IPS-15b (cell line): ENCODE measurements around the gene CCT7.
"Not testable (repeated sequence)": the region's sequence is repeated elsewhere in the genome, so short reads cannot be mapped to it uniquely, and the experiment has no call there.

Experiments
- H3K27me3 ChIP-seq: one replicate; pipeline ENCODE4 v1.6.1; 2013; ENCODE audit warnings: low read length; ENCODE audit not compliant: control insufficient read depth, insufficient read depth
- H3K36me3 ChIP-seq: one replicate; pipeline ENCODE4 v1.6.1; 2013; ENCODE audit warnings: low read length; ENCODE audit not compliant: control insufficient read depth, insufficient read depth
- H3K4me1 ChIP-seq: one replicate; pipeline ENCODE4 v1.6.1; 2013; ENCODE audit warnings: mild to moderate bottlenecking, low read length; ENCODE audit not compliant: control insufficient read depth, insufficient read depth
- H3K4me3 ChIP-seq: one replicate; pipeline ENCODE4 v1.5.1; 2013; ENCODE audit warnings: low read depth, low read length
- H3K9ac ChIP-seq: one replicate; pipeline ENCODE4 v1.6.1; 2013; ENCODE audit warnings: low read depth, mild to moderate bottlenecking, low read length
- H3K9me3 ChIP-seq: one replicate; pipeline ENCODE4 v1.6.1; 2013; ENCODE audit warnings: mild to moderate bottlenecking, low read length; ENCODE audit not compliant: control insufficient read depth, insufficient read depth

Gene CCT7

GRCh38 chr2:73233932-73234832 is at the start of gene CCT7:
CCT7 (plus strand) TSS chr2:73234308; CDS start chr2:73234379, 71 bp downstream.
- peaks cover 3% of the 10 kb centered on the region for H3K27me3 ChIP-seq
- H3K4me3 ChIP-seq: peak within 1 kb of the TSS; percentile 99
- no peaks in the 10 kb centered on the region for H3K36me3 ChIP-seq
- peaks cover 11% of the 10 kb centered on the region for H3K4me1 ChIP-seq
- peak within 1 kb of the TSS; percentile 99 for H3K9ac ChIP-seq
- no peaks in the 10 kb centered on the region for H3K9me3 ChIP-seq

GRCh38 chr2:73185965-73186364 is 48.1 kb upstream of the CCT7 start:
- no peak overlapping the region for H3K9ac ChIP-seq
- H3K9me3 ChIP-seq: no peaks in the 10 kb centered on the region
- no peak overlapping the region for H3K4me3 ChIP-seq
- H3K36me3 ChIP-seq: no peaks in the 10 kb centered on the region
- H3K27me3 ChIP-seq: peaks cover 13% of the 10 kb centered on the region
- no peaks in the 10 kb centered on the region for H3K4me1 ChIP-seq

- no peaks in the 10 kb centered on the region for H3K36me3 ChIP-seq
- H3K27me3 ChIP-seq: peaks cover 13% of the 10 kb centered on the region
- H3K4me3 ChIP-seq: no peak overlapping the region
- peaks cover 4% of the 10 kb centered on the region for H3K4me1 ChIP-seq
- no peak overlapping the region for H3K9ac ChIP-seq
- H3K9me3 ChIP-seq: no peaks in the 10 kb centered on the region
Measured at GRCh38 chr2:73187549-73187948, 46.6 kb upstream of the CCT7 start.

- Histone ChIP-seq H3K9me3 (no peaks in the 10 kb centered on the region), H3K36me3 (no peaks in the 10 kb centered on the region), H3K4me1 (no peaks in the 10 kb centered on the region), H3K27me3 (peaks cover 14% of the 10 kb centered on the region), H3K4me3 (no peak overlapping the region), H3K9ac (no peak overlapping the region)
Measured at GRCh38 chr2:73197579-73197978, 36.5 kb upstream of the CCT7 start.

GRCh38 chr2:73200281-73200680 is 33.8 kb upstream of the CCT7 start:
- H3K9me3 ChIP-seq, H3K4me1 ChIP-seq, H3K4me3 ChIP-seq, H3K36me3 ChIP-seq, H3K9ac ChIP-seq: not testable (repeated sequence)
- H3K27me3 ChIP-seq: peaks cover 33% of the 10 kb centered on the region

- Histone ChIP-seq H3K9ac (no peak within 1 kb of the TSS), H3K9me3 (no peaks in the 10 kb centered on the region), H3K27me3 (peaks cover 35% of the 10 kb centered on the region), H3K4me1 (no peaks in the 10 kb centered on the region), H3K36me3 (no peaks in the 10 kb centered on the region), H3K4me3 (peak within 1 kb of the TSS; percentile 63)
Measured at GRCh38 chr2:73202156-73203054, 31.7 kb upstream of the CCT7 start, which contains the start of gene NOTO. NOTO (plus strand) TSS chr2:73202574; CDS start chr2:73202667, 93 bp downstream.

- no peak overlapping the region for H3K9ac ChIP-seq
- peaks cover 32% of the 10 kb centered on the region for H3K27me3 ChIP-seq
- H3K4me3 ChIP-seq: peak overlapping the region; percentile 63
- no peaks in the 10 kb centered on the region for H3K9me3 ChIP-seq
- no peaks in the 10 kb centered on the region for H3K4me1 ChIP-seq
- H3K36me3 ChIP-seq: no peaks in the 10 kb centered on the region
Measured at GRCh38 chr2:73203055-73203681, 30.9 kb upstream of the CCT7 start.

- no peak overlapping the region for H3K9ac ChIP-seq
- H3K4me3 ChIP-seq: no peak overlapping the region
- H3K36me3 ChIP-seq: no peaks in the 10 kb centered on the region
- H3K4me1 ChIP-seq: no peaks in the 10 kb centered on the region
- no peaks in the 10 kb centered on the region for H3K9me3 ChIP-seq
- H3K27me3 ChIP-seq: peaks cover 31% of the 10 kb centered on the region
Measured at GRCh38 chr2:73205611-73206010, 28.5 kb upstream of the CCT7 start.

- Histone ChIP-seq H3K9me3 (no peaks in the 10 kb centered on the region), H3K36me3 (no peaks in the 10 kb centered on the region), H3K4me1 (peaks cover 2% of the 10 kb centered on the region), H3K4me3 (no peak overlapping the region), H3K9ac (no peak overlapping the region), H3K27me3 (peaks cover 21% of the 10 kb centered on the region)
Measured at GRCh38 chr2:73208258-73208657, 25.9 kb upstream of the CCT7 start.

- Histone ChIP-seq H3K9ac (no peak overlapping the region), H3K27me3 (peaks cover 7% of the 10 kb centered on the region), H3K4me3 (no peak overlapping the region), H3K9me3 (no peaks in the 10 kb centered on the region), H3K36me3 (no peaks in the 10 kb centered on the region), H3K4me1 (peaks cover 4% of the 10 kb centered on the region)
Measured at GRCh38 chr2:73210019-73210418, 24.1 kb upstream of the CCT7 start.

GRCh38 chr2:73210696-73211095 is 23.4 kb upstream of the CCT7 start:
- Histone ChIP-seq H3K27me3 (peaks cover 6% of the 10 kb centered on the region), H3K9ac (no peak overlapping the region), H3K4me3 (no peak overlapping the region), H3K9me3 (no peaks in the 10 kb centered on the region), H3K4me1 (peaks cover 8% of the 10 kb centered on the region), H3K36me3 (no peaks in the 10 kb centered on the region)
